Measurements from ENCODE around the gene RFC1.

GRCh38 chr4:39302901-39303300 is 63.3 kb downstream of the RFC1 start:
- TF ChIP-seq CTCF (IDR thresholded peaks at IDR 0.05) (no peak), POLR2A (IDR thresholded peaks at IDR 0.05) (no peak)
